Osteocyte (in vitro differentiated cells): Measurements from ENCODE around the gene LARP4B. TPM values are rescaled to one million over a fixed set of nuclear protein-coding genes. Genes with fewer than 3 reads are reported as not detected.

Experiments used
- DNase-seq: peaks from one replicate; pipeline ENCODE4 v3.0.0; 2021; ENCODE audit warnings: mixed read lengths; ENCODE audit not compliant: unreplicated experiment; ENCODE audit errors: extremely low spot score
- H3K27ac Mint-ChIP-seq: one replicate; pipeline ENCODE4 v1.8.0; 2021; ENCODE audit warnings: mild to moderate bottlenecking, mixed read lengths; ENCODE audit not compliant: unreplicated experiment
- H3K27me3 Mint-ChIP-seq: one replicate; pipeline ENCODE4 v1.8.0; 2021; ENCODE audit warnings: mixed read lengths; ENCODE audit not compliant: unreplicated experiment
- H3K36me3 Mint-ChIP-seq: one replicate; pipeline ENCODE4 v1.8.0; 2021; ENCODE audit warnings: mixed read lengths; ENCODE audit not compliant: unreplicated experiment
- H3K4me1 Mint-ChIP-seq: one replicate; pipeline ENCODE4 v1.8.0; 2021; ENCODE audit warnings: mixed read lengths; ENCODE audit not compliant: unreplicated experiment
- H3K4me3 Mint-ChIP-seq: one replicate; pipeline ENCODE4 v1.8.0; 2021; ENCODE audit warnings: mild to moderate bottlenecking, moderate library complexity, mixed read lengths; ENCODE audit not compliant: unreplicated experiment
- H3K9me3 Mint-ChIP-seq: one replicate; pipeline ENCODE4 v1.8.0; 2021; ENCODE audit warnings: mixed read lengths; ENCODE audit not compliant: unreplicated experiment
- CTCF ChIP-seq: fragments of 200-600 bp; sonication (generic); IDR thresholded peaks from 2 replicates; pipeline ENCODE4 v1.5.0; 2021; ENCODE audit warnings: antibody characterized with exemption, mild to moderate bottlenecking, moderate library complexity
- total RNA-seq: library from RNA; stranded (reverse); gene quantifications from 2 replicates; pipeline ENCODE4 v1.2.1, GENCODE V29; 2021

Gene LARP4B
- total RNA-seq, 1 donor from 2014 or later = 79.6 TPM

GRCh38 chr10:790821-791551 is 140.5 kb downstream of the LARP4B start:
- peak; percentile 78 for DNase-seq
- H3K9me3 Mint-ChIP-seq = no peaks in the 10 kb centered on the region
- no peak overlapping the region for H3K27ac Mint-ChIP-seq
- H3K27me3 Mint-ChIP-seq = no peaks in the 10 kb centered on the region
- no peak overlapping the region for H3K4me3 Mint-ChIP-seq
- TF ChIP-seq CTCF = no peak
- H3K4me1 Mint-ChIP-seq = peaks cover 6% of the 10 kb centered on the region
- H3K36me3 Mint-ChIP-seq = peaks cover 1% of the 10 kb centered on the region

GRCh38 chr10:789831-790701 is 141.4 kb downstream of the LARP4B start:
- Mint-ChIP-seq H3K27me3 (no peaks in the 10 kb centered on the region), H3K4me3 (no peak overlapping the region), H3K36me3 (no peaks in the 10 kb centered on the region), H3K9me3 (no peaks in the 10 kb centered on the region), H3K27ac (no peak overlapping the region), H3K4me1 (peaks cover 6% of the 10 kb centered on the region)
- DNase-seq = peak; percentile 83
- TF ChIP-seq CTCF = no peak

- Mint-ChIP-seq H3K4me1 (peaks cover 6% of the 10 kb centered on the region), H3K9me3 (no peaks in the 10 kb centered on the region), H3K36me3 (no peaks in the 10 kb centered on the region), H3K27me3 (no peaks in the 10 kb centered on the region), H3K4me3 (no peak overlapping the region), H3K27ac (no peak overlapping the region)
- peak; percentile 83 for DNase-seq
- peak; percentile 36 for TF ChIP-seq CTCF
Measured at GRCh38 chr10:788796-789748, 142.4 kb downstream of the LARP4B start.

GRCh38 chr10:787933-788651 is 143.4 kb downstream of the LARP4B start:
- Mint-ChIP-seq H3K4me1 (peaks cover 5% of the 10 kb centered on the region), H3K27me3 (no peaks in the 10 kb centered on the region), H3K36me3 (no peaks in the 10 kb centered on the region), H3K27ac (no peak overlapping the region), H3K9me3 (no peaks in the 10 kb centered on the region), H3K4me3 (no peak overlapping the region)
- TF ChIP-seq CTCF = no peak
- DNase-seq = peak; percentile 80
